Measurements from ENCODE around the gene CTDSP1.
A peak's percentile ranks its signal among the peaks of the same experiment; 100 is the strongest.

Gene CTDSP1

GRCh38 chr2:218427741-218428140 is 28.1 kb downstream of the CTDSP1 start:
- DNase-seq = no peak

GRCh38 chr2:218428846-218429558 is 29.3 kb downstream of the CTDSP1 start:
- DNase-seq = no peak

- no peak for DNase-seq
Measured at GRCh38 chr2:218429911-218430692, 30.4 kb downstream of the CTDSP1 start.

GRCh38 chr2:218430721-218431120 is 31.1 kb downstream of the CTDSP1 start:
- no peak for DNase-seq

- DNase-seq = no peak
Measured at GRCh38 chr2:218431878-218432277, 32.2 kb downstream of the CTDSP1 start.

- no peak for DNase-seq
Measured at GRCh38 chr2:218432676-218433365, 33.2 kb downstream of the CTDSP1 start.

- DNase-seq = no peak
Measured at GRCh38 chr2:218434456-218434855, 34.8 kb downstream of the CTDSP1 start.

DNA sequence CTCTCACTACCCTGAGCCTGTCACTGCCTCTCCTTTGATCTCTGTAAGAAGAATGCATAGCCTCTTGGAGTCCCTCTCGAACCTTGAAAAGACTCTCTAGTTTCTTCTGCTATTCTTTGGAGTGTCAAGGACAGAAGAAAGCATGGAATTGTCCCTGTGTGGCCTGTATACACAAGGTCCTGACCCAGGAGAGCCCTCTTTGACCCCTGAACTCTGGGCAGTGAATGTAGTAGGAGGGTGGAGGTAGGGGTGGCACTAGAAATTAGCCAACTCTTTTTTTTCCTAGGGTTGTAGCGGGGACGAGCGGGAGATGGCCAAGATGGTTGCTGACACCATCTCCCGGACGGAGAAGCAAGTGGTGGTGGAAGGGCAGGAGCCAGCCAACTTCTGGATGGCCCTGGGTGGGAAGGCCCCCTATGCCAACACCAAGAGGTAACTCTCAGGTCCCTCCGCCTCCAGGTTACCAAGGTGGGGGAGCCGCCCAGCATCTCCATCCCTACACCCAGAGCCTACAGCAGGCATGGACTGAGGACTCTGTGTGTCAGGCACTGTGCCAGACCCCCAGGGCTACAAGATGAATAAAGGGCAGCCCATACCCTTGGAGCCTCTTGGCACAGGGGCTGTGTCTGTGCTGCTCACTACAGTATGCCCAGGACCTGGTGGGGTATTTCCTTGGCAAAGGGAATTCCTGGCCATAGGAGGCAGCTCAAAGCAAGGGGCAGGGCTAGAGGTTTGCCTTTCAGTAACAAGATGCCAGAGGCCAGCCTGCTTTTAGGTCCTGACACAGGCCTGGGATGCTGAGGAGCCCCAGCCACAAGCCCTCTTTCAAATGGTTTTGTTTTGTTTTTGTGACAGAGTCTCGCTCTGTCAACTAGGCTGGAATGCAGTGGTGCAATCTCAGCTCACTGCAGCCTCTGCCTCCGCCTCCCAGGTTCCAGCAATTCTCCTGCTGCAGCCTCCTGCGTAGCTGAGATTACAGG is 35.6 kb downstream of the CTDSP1 start:
- DNase-seq = no peak

DNA sequence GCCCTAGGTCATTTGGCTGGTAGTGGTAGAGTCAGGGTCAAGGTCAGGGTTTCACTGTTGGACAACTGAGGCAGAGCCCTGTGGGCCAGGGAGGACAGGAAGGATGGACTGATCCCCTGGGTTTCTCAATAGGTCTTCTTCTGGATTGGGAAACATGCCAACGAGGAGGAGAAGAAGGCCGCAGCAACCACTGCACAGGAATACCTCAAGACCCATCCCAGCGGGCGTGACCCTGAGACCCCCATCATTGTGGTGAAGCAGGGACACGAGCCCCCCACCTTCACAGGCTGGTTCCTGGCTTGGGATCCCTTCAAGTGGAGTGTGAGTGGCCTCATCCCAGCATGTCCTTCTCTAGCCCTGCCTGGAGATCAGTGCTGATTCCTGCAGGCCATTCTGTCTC is 37.3 kb downstream of the CTDSP1 start:
- no peak for DNase-seq

- no peak for DNase-seq
Measured at GRCh38 chr2:218437969-218438368, 38.3 kb downstream of the CTDSP1 start.

- peak in 1 of 2 experiments; percentile 8 for DNase-seq
Measured at GRCh38 chr2:218438596-218438995, 38.9 kb downstream of the CTDSP1 start.

GRCh38 chr2:218444692-218445357 is 45.2 kb downstream of the CTDSP1 start:
- no peak for DNase-seq

DNA sequence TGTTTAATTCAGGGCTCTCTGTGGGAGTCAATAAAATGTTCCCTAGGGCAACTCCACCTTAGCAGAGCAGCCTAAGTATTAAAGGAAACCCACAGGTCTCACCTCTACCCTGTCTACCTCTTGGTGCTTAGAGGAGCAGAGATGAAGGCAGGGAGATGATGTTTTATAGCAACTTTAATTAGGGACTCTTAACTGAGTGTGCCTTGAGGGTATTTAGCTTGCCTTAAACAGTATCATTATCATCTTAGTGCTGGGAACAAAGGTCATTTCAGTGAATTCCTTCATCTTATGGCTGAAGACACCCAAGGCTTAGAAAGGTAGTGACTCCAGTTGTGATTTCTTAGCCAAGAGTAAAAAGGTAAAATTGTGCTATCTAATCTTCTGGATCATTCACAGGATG is 45.9 kb downstream of the CTDSP1 start:
- DNase-seq = no peak

- no peak for DNase-seq
Measured at GRCh38 chr2:218446547-218446946, 46.9 kb downstream of the CTDSP1 start.

GRCh38 chr2:218447072-218447471 is 47.4 kb downstream of the CTDSP1 start:
- DNase-seq = no peak

GRCh38 chr2:218448934-218449333 is 49.3 kb downstream of the CTDSP1 start:
- no peak for DNase-seq

GRCh38 chr2:218452079-218452478 is 52.4 kb downstream of the CTDSP1 start:
- no peak for DNase-seq

Data from AML-193 (cell line).